Glomerular endothelial cell (primary cell): ENCODE measurements around the gene CHIT1. TPM values are rescaled to one million over a fixed set of nuclear protein-coding genes. Genes with fewer than 3 reads are reported as not detected.

Experiments
- total RNA-seq: library from RNA; depleted of rRNA; stranded (reverse); fragments of >200 nt; gene quantifications from 2 replicates; pipeline ENCODE4 v1.2.3, GENCODE V29; 2015

The CHIT1 gene
- total RNA-seq, 1 donor from 2014 or later: not detected

Other genes with a start within 250 kb of the CHIT1 start
- gene TMEM183A, start 222.3 kb downstream of the CHIT1 start, total RNA-seq: 55.4 and 58.7 TPM in 2 replicates
- gene PPFIA4, start 203.2 kb downstream of the CHIT1 start, total RNA-seq: 0.29 and 6.8 TPM in 2 replicates
- not detected in 2 replicates for gene MYOG, start 143.7 kb downstream of the CHIT1 start, total RNA-seq
- 8.6 TPM in 1 of 2 replicates, not detected in the other for gene ADORA1, start 101.9 kb downstream of the CHIT1 start, total RNA-seq
- not detected in 2 replicates for gene MYBPH, start 53.8 kb downstream of the CHIT1 start, total RNA-seq
- 0.12 and 0.48 TPM in 2 replicates for gene CHI3L1, start 43.0 kb downstream of the CHIT1 start, total RNA-seq
- gene BTG2, start 75.8 kb upstream of the CHIT1 start, total RNA-seq: 35.9 and 54.7 TPM in 2 replicates
- 0.93 and 1.8 TPM in 2 replicates for gene FMOD, start 121.4 kb upstream of the CHIT1 start, total RNA-seq
- not detected in 2 replicates for gene PRELP, start 246.1 kb upstream of the CHIT1 start, total RNA-seq